ENCODE measurements around the gene OAF.

- no peak for TF ChIP-seq CTCF (conservative IDR thresholded peaks at IDR 0.05 in 1 of 2, IDR thresholded peaks at IDR 0.05 in 1 of 2; ENCODE audit: extremely low read depth in 1 of 2, insufficient read depth in 1 of 2, low read depth in 1 of 2, low read length in 2 of 2)
- TF ChIP-seq EZH2 (IDR thresholded peaks at IDR 0.05; ENCODE audit: borderline replicate concordance, low read length), result no peak
Observed at GRCh38 chr11:120188811-120189455, 21.9 kb upstream of the OAF start.

Measured in mammary epithelial cell (primary cell).